HepG2 (cell line): ENCODE measurements around the gene LYZ. TPM values are rescaled to one million over a fixed set of nuclear protein-coding genes. Genes with fewer than 3 reads are reported as not detected.

Experiments used
- CENPX ChIP-seq: sonication (generic); formaldehyde crosslinking; IDR thresholded peaks from 2 replicates; pipeline ENCODE4 v1.9.0; 2021; ENCODE audit warnings: mild to moderate bottlenecking, missing genetic modification reagents, moderate library complexity
- FOXA3 ChIP-seq: IDR thresholded peaks from 2 replicates; pipeline ENCODE4 v1.6.1; 2016; ENCODE audit warnings: missing genetic modification reagents, missing compliant biosample characterization
- HDAC6 ChIP-seq: fragments of 200-600 bp; sonication (generic); IDR thresholded peaks from 2 replicates; pipeline ENCODE4 v1.7.0; 2017; ENCODE audit warnings: mild to moderate bottlenecking, antibody characterized with exemption, low read length, low read depth
- KLF12 ChIP-seq: sonication (generic); formaldehyde crosslinking; IDR thresholded peaks from 2 replicates; pipeline ENCODE4 v1.4.0; 2020; ENCODE audit warnings: missing genetic modification reagents, borderline replicate concordance
- KLF16 ChIP-seq, 2 experiments: sonication (generic) in 1 of 2; formaldehyde crosslinking in 1 of 2; IDR thresholded peaks; 2 replicates each; pipeline versions ENCODE4 v1.6.1 to v1.8.0; 2016 to 2023; ENCODE audit warnings: missing genetic modification reagents in 2 of 2, missing compliant biosample characterization in 1 of 2
- MIER2 ChIP-seq: IDR thresholded peaks from 2 replicates; pipeline ENCODE4 v1.6.1; 2016; ENCODE audit warnings: missing biosample characterization, missing genetic modification reagents
- PHF5A ChIP-seq: IDR thresholded peaks from one replicate; pipeline ENCODE4 v1.6.1; 2018; ENCODE audit warnings: low read depth, missing genetic modification reagents; ENCODE audit not compliant: unreplicated experiment
- PITX1 ChIP-seq: sonication (generic); formaldehyde crosslinking; IDR thresholded peaks from 2 replicates; pipeline ENCODE4 v1.5.1; 2020; ENCODE audit warnings: mild to moderate bottlenecking, missing genetic modification reagents
- PLSCR1 ChIP-seq: sonication (generic); formaldehyde crosslinking; IDR thresholded peaks from 2 replicates; pipeline ENCODE4 v1.5.0; 2020; ENCODE audit warnings: missing genetic modification reagents, mild to moderate bottlenecking, borderline replicate concordance
- SMC3 ChIP-seq: IDR thresholded peaks from 2 replicates; pipeline ENCODE4 v1.6.1; 2011; ENCODE audit warnings: low read length, improper control_type of control experiment
- TAF15 ChIP-seq: fragments of 200-400 bp; formaldehyde crosslinking; IDR thresholded peaks from one replicate; pipeline ENCODE4 v1.6.1; 2018; ENCODE audit warnings: mild to moderate bottlenecking, low read depth, low read length; ENCODE audit not compliant: poor library complexity, severe bottlenecking
- THAP7 ChIP-seq: sonication (generic); formaldehyde crosslinking; IDR thresholded peaks from 2 replicates; pipeline ENCODE4 v1.8.1; 2023; ENCODE audit warnings: mild to moderate bottlenecking, missing genetic modification reagents
- XRCC5 ChIP-seq: fragments of 200-400 bp; formaldehyde crosslinking; optimal IDR thresholded peaks from 2 replicates; pipeline ENCODE3; 2017; ENCODE audit warnings: mild to moderate bottlenecking, low read length
- ZFP90 ChIP-seq: sonication (generic); formaldehyde crosslinking; IDR thresholded peaks from 2 replicates; pipeline ENCODE4 v1.8.0; 2022; ENCODE audit warnings: missing genetic modification reagents, mild to moderate bottlenecking, inconsistent platforms, borderline replicate concordance
- ZNF121 ChIP-seq: sonication (generic); formaldehyde crosslinking; IDR thresholded peaks from 2 replicates; pipeline ENCODE4 v1.5.0; 2020; ENCODE audit warnings: mild to moderate bottlenecking, missing genetic modification reagents
- ZNF138 ChIP-seq: sonication (generic); formaldehyde crosslinking; IDR thresholded peaks from 2 replicates; pipeline ENCODE4 v1.5.0; 2020; ENCODE audit warnings: mild to moderate bottlenecking, low read depth, missing genetic modification reagents
- ZNF251 ChIP-seq: sonication (generic); formaldehyde crosslinking; IDR thresholded peaks from 2 replicates; pipeline ENCODE4 v1.9.0; 2021; ENCODE audit warnings: mild to moderate bottlenecking, missing genetic modification reagents
- ZNF430 ChIP-seq: sonication (generic); formaldehyde crosslinking; IDR thresholded peaks from 2 replicates; pipeline ENCODE4 v1.9.0; 2021; ENCODE audit warnings: mild to moderate bottlenecking, missing genetic modification reagents
- ZNF75D ChIP-seq: sonication (generic); formaldehyde crosslinking; IDR thresholded peaks from 2 replicates; pipeline ENCODE4 v1.8.1; 2023; ENCODE audit warnings: missing genetic modification reagents, mild to moderate bottlenecking, borderline replicate concordance
- ZSCAN9 ChIP-seq: IDR thresholded peaks from 2 replicates; pipeline ENCODE4 v1.6.1; 2016; ENCODE audit warnings: borderline replicate concordance
- polyA plus RNA-seq, 8 experiments: library from polyadenylated mRNA; depleted of rRNA in 3 of 8; stranded (reverse) in 7 of 8; unstranded in 1 of 8; fragments of >200 nt; fragmentation: Illumina TruSeq in 4 of 8; extraction: Trizol in 4 of 8; gene quantifications; 2 replicates each; pipeline versions ENCODE4 v1.2.1 to v1.2.3, GENCODE V29; 2011 to 2016; ENCODE audit warnings: low read depth in 4 of 8, missing spikeins in 1 of 8, mixed read lengths in 1 of 8; ENCODE audit not compliant: insufficient read depth in 1 of 8
- total RNA-seq, 5 experiments: library from RNA; depleted of rRNA; stranded (reverse); fragments of >200 nt; fragmentation: Illumina TruSeq; extraction: Trizol; gene quantifications; 2 replicates each; pipeline ENCODE4 v1.2.3, GENCODE V29; 2016; ENCODE audit warnings: low read depth in 1 of 5
- TF ChIP-seq, protein P1 (sequence below): sonication (generic); formaldehyde crosslinking; IDR thresholded peaks from 2 replicates; pipeline ENCODE4 v1.5.0; 2020; ENCODE audit warnings: mild to moderate bottlenecking, missing genetic modification reagents
- TF ChIP-seq, protein P2 (sequence below): sonication (generic); formaldehyde crosslinking; IDR thresholded peaks from 2 replicates; pipeline ENCODE4 v1.5.0; 2020; ENCODE audit warnings: mild to moderate bottlenecking, missing genetic modification reagents, moderate library complexity

LYZ gene
- total and polyA plus RNA-seq, 2 of the 13 experiments (the other 11 are each of a cell fraction or from before 2014, with no cell fraction given), result 1,788 to 2,054 TPM

GRCh38 chr12:69359531-69360347 lies 11.6 kb downstream of the LYZ start, which contains the start of gene YEATS4 (continued):
- TF ChIP-seq PITX1 (CRISPR knock-in tag) (no peak; the same call in 1 of the 2 replicates), FOXA3 (CRISPR knock-in tag) (peak; percentile 4; the same call in 1 of the 2 replicates), XRCC5 (peak; percentile 55), PHF5A (CRISPR knock-in tag) (no peak), ZNF251 (CRISPR knock-in tag) (0 out of 2 replicates have a peak, but pooled peaks have one; percentile 74), ZNF121 (CRISPR knock-in tag) (no peak), ZNF430 (CRISPR knock-in tag) (peak; percentile 91), ZNF75D (CRISPR knock-in tag) (no peak), THAP7 (no peak), KLF16 (CRISPR knock-in tag; IDR thresholded peaks at IDR 0.05) (peak in 1 of 2 experiments; percentile 68; a peak in 1 of 4 replicates), ZFP90 (CRISPR knock-in tag) (peak; percentile 87; the same call in 1 of the 2 replicates), ZSCAN9 (CRISPR knock-in tag) (peak; percentile 76), CENPX (CRISPR knock-in tag) (no peak), TAF15 (no peak), HDAC6 (no peak), KLF12 (CRISPR knock-in tag) (peak; percentile 32; the same call in 1 of the 2 replicates), MIER2 (no peak), PLSCR1 (CRISPR knock-in tag) (no peak; the same call in 1 of the 2 replicates), ZNF138 (peak; percentile 75; the same call in 1 of the 2 replicates), SMC3 (no peak)
- TF ChIP-seq, protein P1, sequence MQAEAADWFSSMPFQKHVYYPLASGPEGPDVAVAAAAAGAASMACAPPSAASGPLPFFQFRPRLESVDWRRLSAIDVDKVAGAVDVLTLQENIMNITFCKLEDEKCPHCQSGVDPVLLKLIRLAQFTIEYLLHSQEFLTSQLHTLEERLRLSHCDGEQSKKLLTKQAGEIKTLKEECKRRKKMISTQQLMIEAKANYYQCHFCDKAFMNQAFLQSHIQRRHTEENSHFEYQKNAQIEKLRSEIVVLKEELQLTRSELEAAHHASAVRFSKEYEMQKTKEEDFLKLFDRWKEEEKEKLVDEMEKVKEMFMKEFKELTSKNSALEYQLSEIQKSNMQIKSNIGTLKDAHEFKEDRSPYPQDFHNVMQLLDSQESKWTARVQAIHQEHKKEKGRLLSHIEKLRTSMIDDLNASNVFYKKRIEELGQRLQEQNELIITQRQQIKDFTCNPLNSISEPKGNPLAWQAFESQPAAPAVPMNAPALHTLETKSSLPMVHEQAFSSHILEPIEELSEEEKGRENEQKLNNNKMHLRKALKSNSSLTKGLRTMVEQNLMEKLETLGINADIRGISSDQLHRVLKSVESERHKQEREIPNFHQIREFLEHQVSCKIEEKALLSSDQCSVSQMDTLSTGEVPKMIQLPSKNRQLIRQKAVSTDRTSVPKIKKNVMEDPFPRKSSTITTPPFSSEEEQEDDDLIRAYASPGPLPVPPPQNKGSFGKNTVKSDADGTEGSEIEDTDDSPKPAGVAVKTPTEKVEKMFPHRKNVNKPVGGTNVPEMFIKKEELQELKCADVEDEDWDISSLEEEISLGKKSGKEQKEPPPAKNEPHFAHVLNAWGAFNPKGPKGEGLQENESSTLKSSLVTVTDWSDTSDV, result no peak
- TF ChIP-seq, protein P2, sequence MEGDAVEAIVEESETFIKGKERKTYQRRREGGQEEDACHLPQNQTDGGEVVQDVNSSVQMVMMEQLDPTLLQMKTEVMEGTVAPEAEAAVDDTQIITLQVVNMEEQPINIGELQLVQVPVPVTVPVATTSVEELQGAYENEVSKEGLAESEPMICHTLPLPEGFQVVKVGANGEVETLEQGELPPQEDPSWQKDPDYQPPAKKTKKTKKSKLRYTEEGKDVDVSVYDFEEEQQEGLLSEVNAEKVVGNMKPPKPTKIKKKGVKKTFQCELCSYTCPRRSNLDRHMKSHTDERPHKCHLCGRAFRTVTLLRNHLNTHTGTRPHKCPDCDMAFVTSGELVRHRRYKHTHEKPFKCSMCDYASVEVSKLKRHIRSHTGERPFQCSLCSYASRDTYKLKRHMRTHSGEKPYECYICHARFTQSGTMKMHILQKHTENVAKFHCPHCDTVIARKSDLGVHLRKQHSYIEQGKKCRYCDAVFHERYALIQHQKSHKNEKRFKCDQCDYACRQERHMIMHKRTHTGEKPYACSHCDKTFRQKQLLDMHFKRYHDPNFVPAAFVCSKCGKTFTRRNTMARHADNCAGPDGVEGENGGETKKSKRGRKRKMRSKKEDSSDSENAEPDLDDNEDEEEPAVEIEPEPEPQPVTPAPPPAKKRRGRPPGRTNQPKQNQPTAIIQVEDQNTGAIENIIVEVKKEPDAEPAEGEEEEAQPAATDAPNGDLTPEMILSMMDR, result no peak
